ENCODE data around the gene UBAC2.
A peak's percentile ranks its signal among the peaks of the same experiment; 100 is the strongest.

UBAC2 gene

GRCh38 chr13:99422586-99423220 lies 222.0 kb downstream of the UBAC2 start:
- H3K27me3 Mint-ChIP-seq, result no peaks in the 10 kb centered on the region

GRCh38 chr13:99425485-99426341 lies 225.1 kb downstream of the UBAC2 start:
- H3K27ac Mint-ChIP-seq, result peak overlapping the region; percentile 86
- H3K4me1 Mint-ChIP-seq, result peaks cover 72% of the 10 kb centered on the region
- H3K9me3 Mint-ChIP-seq, result no peaks in the 10 kb centered on the region
- H3K27me3 Mint-ChIP-seq, result no peaks in the 10 kb centered on the region
- peak; percentile 74 for ATAC-seq
- H3K4me3 Mint-ChIP-seq, result peak overlapping the region; percentile 60
- H3K36me3 Mint-ChIP-seq, result no peaks in the 10 kb centered on the region

More at GRCh38 chr13:99422586-99423220, 222.0 kb downstream of the UBAC2 start:
- no peak for ATAC-seq
- no peaks in the 10 kb centered on the region for H3K9me3 Mint-ChIP-seq
- H3K36me3 Mint-ChIP-seq, result no peaks in the 10 kb centered on the region
- no peak overlapping the region for H3K4me3 Mint-ChIP-seq
- peaks cover 71% of the 10 kb centered on the region for H3K4me1 Mint-ChIP-seq
- peak overlapping the region; percentile 84 for H3K27ac Mint-ChIP-seq

- Mint-ChIP-seq H3K27me3 (no peaks in the 10 kb centered on the region), H3K4me3 (no peak overlapping the region), H3K27ac (peak overlapping the region; percentile 86), H3K9me3 (peaks cover 3% of the 10 kb centered on the region), H3K4me1 (peaks cover 72% of the 10 kb centered on the region), H3K36me3 (no peaks in the 10 kb centered on the region)
- no peak for ATAC-seq
These were observed 225.8 kb downstream of the UBAC2 start for GRCh38 chr13:99426426-99426825.

- H3K9me3 Mint-ChIP-seq, result peaks cover 3% of the 10 kb centered on the region
- no peak overlapping the region for H3K4me3 Mint-ChIP-seq
- peaks cover 75% of the 10 kb centered on the region for H3K4me1 Mint-ChIP-seq
- H3K27ac Mint-ChIP-seq, result peak overlapping the region; percentile 31
- H3K27me3 Mint-ChIP-seq, result no peaks in the 10 kb centered on the region
- H3K36me3 Mint-ChIP-seq, result no peaks in the 10 kb centered on the region
- no peak for ATAC-seq
These were observed 229.0 kb downstream of the UBAC2 start for GRCh38 chr13:99429670-99430069.

GRCh38 chr13:99431927-99432608 lies 231.4 kb downstream of the UBAC2 start:
- Mint-ChIP-seq H3K4me1 (peaks cover 79% of the 10 kb centered on the region), H3K9me3 (peaks cover 3% of the 10 kb centered on the region), H3K36me3 (no peaks in the 10 kb centered on the region), H3K4me3 (peak overlapping the region; percentile 62), H3K27me3 (no peaks in the 10 kb centered on the region), H3K27ac (peak overlapping the region; percentile 93)
- ATAC-seq, result peak; percentile 51

GRCh38 chr13:99432609-99433542 lies 232.2 kb downstream of the UBAC2 start:
- peaks cover 3% of the 10 kb centered on the region for H3K9me3 Mint-ChIP-seq
- no peaks in the 10 kb centered on the region for H3K36me3 Mint-ChIP-seq
- peaks cover 82% of the 10 kb centered on the region for H3K4me1 Mint-ChIP-seq
- peak overlapping the region; percentile 62 for H3K4me3 Mint-ChIP-seq
- ATAC-seq, result peak; percentile 71
- H3K27me3 Mint-ChIP-seq, result no peaks in the 10 kb centered on the region
- peak overlapping the region; percentile 93 for H3K27ac Mint-ChIP-seq

GRCh38 chr13:99433543-99434075 lies 233.0 kb downstream of the UBAC2 start:
- H3K27me3 Mint-ChIP-seq, result no peaks in the 10 kb centered on the region
- H3K27ac Mint-ChIP-seq, result peak overlapping the region; percentile 93
- H3K4me3 Mint-ChIP-seq, result peak overlapping the region; percentile 62
- peaks cover 3% of the 10 kb centered on the region for H3K9me3 Mint-ChIP-seq
- peaks cover 87% of the 10 kb centered on the region for H3K4me1 Mint-ChIP-seq
- no peaks in the 10 kb centered on the region for H3K36me3 Mint-ChIP-seq
- no peak for ATAC-seq

- peak overlapping the region; percentile 93 for H3K27ac Mint-ChIP-seq
- peaks cover 91% of the 10 kb centered on the region for H3K4me1 Mint-ChIP-seq
- peak; percentile 78 for ATAC-seq
- H3K4me3 Mint-ChIP-seq, result peak overlapping the region; percentile 51
- no peaks in the 10 kb centered on the region for H3K27me3 Mint-ChIP-seq
- H3K9me3 Mint-ChIP-seq, result peaks cover 3% of the 10 kb centered on the region
- no peaks in the 10 kb centered on the region for H3K36me3 Mint-ChIP-seq
These were observed 233.7 kb downstream of the UBAC2 start for GRCh38 chr13:99434258-99434788.

GRCh38 chr13:99435116-99435515 lies 234.5 kb downstream of the UBAC2 start:
- Mint-ChIP-seq H3K27me3 (no peaks in the 10 kb centered on the region), H3K4me1 (peaks cover 84% of the 10 kb centered on the region), H3K27ac (peak overlapping the region; percentile 93), H3K36me3 (no peaks in the 10 kb centered on the region), H3K9me3 (peaks cover 3% of the 10 kb centered on the region), H3K4me3 (peak overlapping the region; percentile 6)
- ATAC-seq, result no peak

GRCh38 chr13:99435998-99436397 lies 235.3 kb downstream of the UBAC2 start:
- no peaks in the 10 kb centered on the region for H3K27me3 Mint-ChIP-seq
- ATAC-seq, result no peak
- peak overlapping the region; percentile 93 for H3K27ac Mint-ChIP-seq
- H3K4me3 Mint-ChIP-seq, result no peak overlapping the region
- peaks cover 3% of the 10 kb centered on the region for H3K9me3 Mint-ChIP-seq
- peaks cover 78% of the 10 kb centered on the region for H3K4me1 Mint-ChIP-seq
- no peaks in the 10 kb centered on the region for H3K36me3 Mint-ChIP-seq
